ENCODE data around the gene TLN1.
A peak's percentile ranks its signal among the peaks of the same experiment; 100 is the strongest.

TLN1 gene

GRCh38 chr9:35749515-35750255 is 17.7 kb upstream of the TLN1 start:
- no peak for DNase-seq

DNA sequence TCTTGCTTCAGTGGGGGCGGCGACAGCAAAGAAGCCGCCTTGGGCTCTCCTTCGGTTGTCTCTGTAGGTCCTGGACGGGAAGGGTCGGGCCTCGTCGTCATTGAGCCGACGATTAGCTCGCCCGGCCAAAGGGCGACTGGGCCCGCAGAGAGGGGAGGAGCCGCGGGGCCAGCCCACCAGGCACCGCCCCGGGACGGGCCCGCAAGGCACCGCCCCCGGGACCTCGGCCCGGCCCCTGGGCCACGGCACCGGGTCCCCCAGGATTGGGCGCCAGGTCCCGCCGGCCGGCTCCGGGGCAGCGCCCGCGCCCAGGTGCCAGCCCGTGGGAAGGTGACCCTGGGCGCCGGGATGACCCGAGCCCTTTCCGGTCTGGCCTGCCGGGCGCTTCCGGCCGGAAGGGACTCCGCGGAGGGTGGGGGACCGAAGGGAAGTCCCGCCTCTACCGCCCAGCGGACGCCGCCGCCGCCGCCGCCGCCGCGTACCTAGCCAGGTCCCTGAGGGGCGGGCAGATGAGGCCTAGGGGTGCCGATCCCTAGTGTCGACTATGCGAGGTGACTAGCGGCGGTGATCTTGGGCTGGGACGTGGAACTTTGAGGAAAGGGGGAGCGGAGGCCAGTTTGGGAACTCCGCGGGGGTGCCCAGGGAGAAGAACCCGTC is 17.0 kb upstream of the TLN1 start, which contains the start of the genes GBA2 and RGP1:
TSS of gene GBA2 (minus strand) at position 371 of the 657 bp plus-strand sequence. CDS start 524 bp downstream, outside the sequence.
TSS of gene RGP1 (plus strand) at position 430 of the 657 bp plus-strand sequence. CDS start 469 bp downstream, outside the sequence.
- DNase-seq = peak in 1 of 2 experiments; percentile 65

GRCh38 chr9:35748242-35748857 is 16.4 kb upstream of the TLN1 start:
- DNase-seq = no peak

GRCh38 chr9:35746583-35746982 is 14.6 kb upstream of the TLN1 start:
- no peak for DNase-seq

GRCh38 chr9:35745569-35745968 is 13.6 kb upstream of the TLN1 start:
- DNase-seq = no peak

DNA sequence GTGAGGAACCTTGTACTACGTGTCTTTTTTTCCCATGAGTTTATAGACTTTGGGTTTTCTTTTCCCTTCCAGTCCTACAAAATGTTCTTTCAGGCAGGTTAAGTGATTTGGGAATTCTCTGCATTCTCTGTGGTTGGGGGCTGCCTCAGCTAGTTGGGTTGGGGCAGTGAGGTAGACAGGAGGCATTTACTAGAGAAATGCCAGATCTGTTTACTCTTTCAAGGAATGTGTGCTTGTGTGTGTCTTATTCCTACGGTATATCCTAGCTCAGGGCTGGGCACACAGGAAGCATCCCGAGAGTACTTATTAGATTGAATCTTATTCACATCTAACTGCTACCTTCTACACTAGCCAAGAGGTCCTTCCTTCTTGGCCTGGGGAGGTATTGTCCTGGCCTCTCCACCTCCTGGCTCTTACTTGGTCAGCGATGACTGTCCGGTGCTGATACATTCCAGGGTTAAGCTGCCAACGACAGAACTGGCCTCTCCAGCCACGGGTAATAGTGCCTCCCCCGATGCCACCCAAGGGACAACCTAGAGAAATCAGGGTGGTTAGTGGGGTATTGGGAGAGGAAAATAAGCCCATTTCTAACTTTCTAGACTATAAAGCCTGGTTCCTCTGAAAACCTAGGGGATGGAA is 12.0 kb upstream of the TLN1 start:
- DNase-seq = no peak

GRCh38 chr9:35743452-35743851 is 11.5 kb upstream of the TLN1 start:
- no peak for DNase-seq

DNA sequence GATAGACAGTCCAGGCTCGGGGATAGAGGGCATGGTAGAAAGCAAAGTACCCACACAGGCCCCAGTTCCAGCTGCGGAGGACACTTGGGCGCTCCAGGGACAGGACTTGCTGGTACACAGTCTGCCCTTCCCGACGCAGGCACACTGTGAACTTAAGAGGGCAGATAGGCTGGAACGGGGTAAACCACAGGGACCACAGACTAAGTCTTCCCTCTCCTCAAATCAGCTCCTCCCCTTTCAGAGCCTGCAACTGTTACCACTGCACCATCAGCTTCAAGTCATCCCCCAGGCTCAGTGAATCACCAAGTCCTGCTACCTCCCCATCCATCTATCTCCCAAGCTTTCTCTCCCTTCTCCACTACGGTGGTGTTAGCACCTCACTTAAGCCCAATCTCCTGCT is 9.7 kb upstream of the TLN1 start:
- DNase-seq = no peak

DNA sequence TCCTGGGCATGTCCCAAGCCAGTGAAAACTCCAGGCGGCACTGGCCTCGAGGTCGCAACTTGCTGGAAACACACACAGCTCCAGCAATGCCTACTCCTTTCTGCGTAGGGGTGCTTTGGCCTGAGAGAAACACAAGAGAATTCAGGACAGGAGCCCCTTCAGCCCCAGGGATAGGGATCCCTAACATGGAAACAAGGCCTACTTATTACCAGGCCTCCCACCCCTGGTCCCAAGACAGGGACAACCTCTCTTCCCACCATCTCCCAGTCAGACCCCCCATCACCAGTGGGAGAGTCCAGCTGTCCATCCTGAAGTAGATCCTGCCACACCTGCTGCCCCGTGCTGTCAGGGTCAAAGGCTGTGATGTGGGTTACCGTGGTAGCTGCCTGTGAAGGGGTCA is 8.2 kb upstream of the TLN1 start:
- no peak for DNase-seq

GRCh38 chr9:35738924-35739323 is 6.9 kb upstream of the TLN1 start:
- DNase-seq = no peak

- no peak for DNase-seq
These were observed 6.2 kb upstream of the TLN1 start for GRCh38 chr9:35738186-35738585.

DNA sequence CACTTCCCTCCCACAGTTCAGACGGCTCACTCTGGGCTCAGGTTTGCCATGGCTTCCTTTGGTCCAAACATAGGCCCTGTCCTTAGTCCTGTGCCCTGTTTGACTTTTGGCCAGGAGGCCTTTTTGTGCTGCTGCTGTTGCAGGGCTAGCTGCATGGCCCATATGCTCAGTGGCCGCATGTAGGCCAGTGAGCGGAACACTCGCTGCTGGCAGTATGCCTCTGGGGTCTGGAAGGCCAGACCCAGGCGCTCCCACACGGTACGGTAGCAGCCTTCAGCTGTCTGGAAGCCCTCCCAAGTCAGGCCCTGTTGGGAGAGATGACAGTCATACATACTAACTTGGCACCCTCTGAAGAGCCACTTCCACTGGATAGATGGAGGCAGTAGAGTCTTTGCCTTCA is 5.1 kb upstream of the TLN1 start:
- no peak for DNase-seq

DNA sequence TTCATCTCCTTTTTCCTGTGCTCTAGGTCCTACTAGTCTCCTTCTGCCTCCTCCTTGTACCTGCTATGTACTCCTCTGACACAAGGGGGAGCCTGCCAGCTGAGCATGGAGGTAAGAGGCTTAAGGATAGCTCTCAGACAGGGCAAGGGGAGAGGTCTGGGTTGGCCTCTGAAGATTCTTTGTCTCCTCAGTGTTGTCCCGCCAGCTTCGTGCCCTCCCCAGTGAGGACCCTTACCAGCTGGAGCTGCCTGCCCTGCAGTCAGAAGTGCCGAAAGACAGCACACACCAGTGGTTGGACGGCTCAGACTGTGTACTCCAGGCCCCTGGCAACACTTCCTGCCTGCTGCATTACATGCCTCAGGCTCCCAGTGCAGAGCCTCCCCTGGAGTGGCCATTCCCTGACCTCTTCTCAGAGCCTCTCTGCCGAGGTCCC is 4.2 kb upstream of the TLN1 start:
- peak; percentile 54 to 64 for DNase-seq

- DNase-seq = no peak
These were observed 2.1 kb upstream of the TLN1 start for GRCh38 chr9:35734096-35734495.

DNA sequence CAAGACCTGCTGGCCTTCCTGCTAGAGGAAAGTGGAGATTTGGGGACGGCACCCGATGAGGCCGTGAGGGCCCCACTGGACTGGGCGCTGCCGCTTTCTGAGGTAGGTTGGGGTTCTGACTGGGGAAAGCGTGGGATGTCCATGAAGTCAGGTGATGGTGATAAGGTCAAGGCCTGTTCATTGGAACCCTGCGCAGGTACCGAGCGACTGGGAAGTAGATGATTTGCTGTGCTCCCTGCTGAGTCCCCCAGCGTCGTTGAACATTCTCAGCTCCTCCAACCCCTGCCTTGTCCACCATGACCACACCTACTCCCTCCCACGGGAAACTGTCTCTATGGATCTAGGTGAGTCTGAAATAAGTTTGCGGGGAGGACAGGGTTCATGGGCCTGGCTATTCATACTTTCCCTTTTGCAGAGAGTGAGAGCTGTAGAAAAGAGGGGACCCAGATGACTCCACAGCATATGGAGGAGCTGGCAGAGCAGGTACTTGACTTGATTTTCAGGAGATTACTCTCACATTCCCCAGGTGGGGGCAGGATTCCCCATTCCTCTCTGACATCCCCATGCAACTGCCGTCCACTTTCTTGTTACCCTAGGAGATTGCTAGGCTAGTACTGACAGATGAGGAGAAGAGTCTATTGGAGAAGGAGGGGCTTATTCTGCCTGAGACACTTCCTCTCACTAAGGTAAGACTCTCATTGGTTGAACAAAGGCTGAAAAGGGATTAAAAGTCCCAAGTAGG is 976 bp upstream of the TLN1 start:
- DNase-seq = peak in 1 of 2 experiments; percentile 25

DNA sequence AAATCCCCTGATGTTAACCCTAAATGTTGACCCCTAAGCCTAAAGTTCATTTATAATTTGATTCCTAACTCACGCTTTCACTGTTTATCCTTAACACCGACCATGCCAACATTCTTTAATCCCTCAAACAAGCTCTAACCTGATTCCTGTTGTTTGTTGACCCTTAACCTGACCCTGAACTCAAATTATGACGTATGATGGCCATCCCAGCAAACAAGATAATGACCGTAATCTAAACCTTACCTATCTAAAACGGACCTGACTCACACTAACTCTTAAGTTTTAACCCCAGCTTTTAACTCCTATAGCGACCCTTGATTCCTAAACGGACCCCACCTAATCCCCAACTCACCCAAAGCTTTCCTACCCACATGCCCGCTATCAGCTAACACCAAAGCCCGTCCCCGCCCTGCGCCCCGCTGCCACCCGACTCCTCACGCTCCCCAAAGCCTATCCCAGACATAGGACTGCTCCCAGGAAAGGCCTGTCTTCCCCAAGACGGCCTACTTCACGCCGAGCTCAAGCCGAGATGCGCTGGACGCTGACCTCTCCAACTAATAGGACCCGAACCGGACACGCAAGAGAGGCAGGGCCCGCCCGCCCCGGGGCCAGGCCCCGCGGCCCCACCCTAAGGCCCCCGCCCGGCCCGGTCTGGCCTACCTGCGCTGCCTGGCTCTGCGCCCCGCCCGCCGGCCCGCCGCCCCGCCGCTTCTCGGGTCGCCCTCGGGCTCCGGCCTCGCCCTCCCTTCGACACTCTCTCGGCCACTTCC is 395 bp downstream of the TLN1 start:
- no peak for DNase-seq

DNA sequence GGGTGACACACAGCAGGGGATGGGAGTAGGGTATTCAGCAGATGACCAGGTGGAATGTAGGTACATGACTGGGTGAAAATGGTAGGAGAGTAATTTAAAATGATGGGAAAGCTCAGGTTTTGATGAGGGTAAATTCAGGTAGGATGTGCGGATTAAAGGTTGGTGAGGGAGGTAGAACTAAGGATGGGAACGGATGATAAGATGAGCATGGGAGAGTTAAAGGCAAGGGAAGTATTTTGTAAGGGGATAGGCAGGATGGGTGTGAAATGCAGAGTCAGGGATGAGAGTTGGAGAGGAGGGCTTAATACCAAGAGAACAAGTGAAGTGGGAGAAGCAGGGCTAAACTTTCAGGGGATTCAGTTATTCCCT is 1.5 kb downstream of the TLN1 start:
- DNase-seq = no peak

DNA sequence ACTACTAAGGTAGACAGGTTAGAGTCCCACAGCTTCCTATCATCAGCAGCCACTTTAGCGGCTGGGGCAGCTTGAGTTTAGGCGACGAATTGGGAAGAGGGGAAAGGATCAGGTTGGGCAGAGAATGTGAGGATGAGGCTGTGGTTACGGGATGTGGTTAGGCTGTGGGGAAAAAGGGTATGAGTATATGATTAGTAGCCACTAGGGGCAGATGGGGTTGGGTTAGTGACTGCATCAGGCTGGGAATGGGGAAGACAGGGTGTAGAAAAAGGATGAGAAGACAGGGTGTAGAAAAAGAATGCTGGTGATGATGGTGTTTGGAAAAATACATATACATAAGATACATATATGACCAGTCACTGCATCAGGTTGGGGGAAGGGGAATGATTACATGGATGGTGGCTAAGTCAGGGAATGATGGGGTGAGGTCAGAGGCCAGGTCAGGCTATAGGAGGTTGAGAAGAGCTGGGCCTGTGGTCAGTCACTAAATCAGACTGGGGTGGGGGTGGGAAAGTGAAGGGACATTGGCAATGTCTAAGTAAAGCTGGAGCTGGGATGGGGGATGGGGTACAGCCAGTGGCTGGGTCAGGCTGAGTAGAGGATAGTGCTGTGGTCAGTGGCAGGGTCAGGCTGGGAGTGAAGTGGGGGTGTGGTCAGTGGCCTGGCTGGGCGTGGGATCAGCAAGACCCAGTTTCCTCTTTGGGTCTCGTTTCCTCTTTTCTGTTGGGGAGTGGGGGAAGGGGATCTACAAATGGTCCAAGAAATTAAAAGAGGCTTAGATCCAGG is 2.1 kb downstream of the TLN1 start:
- DNase-seq = peak; percentile 39 to 48

- DNase-seq = no peak
These were observed 2.9 kb downstream of the TLN1 start for GRCh38 chr9:35729101-35729500.

- no peak for DNase-seq
These were observed 3.7 kb downstream of the TLN1 start for GRCh38 chr9:35728041-35728971.

Data from NCI-H446 (cell line).